Kidney glomerular epithelial cell (primary cell): Measurements from ENCODE around the gene TRIM67.
"Not testable (repeated sequence)": the region's sequence is repeated elsewhere in the genome, so short reads cannot be mapped to it uniquely, and the experiment has no call there.

ENCODE experiments used
- DNase-seq: peaks from one replicate; lab custom pipeline; 2025; lab: John Stamatoyannopoulos, UW

The TRIM67 gene

GRCh38 chr1:231158141-231158540 lies 3.7 kb upstream of the TRIM67 start:
- not testable (repeated sequence) for DNase-seq

GRCh38 chr1:231159202-231159962 lies 2.5 kb upstream of the TRIM67 start:
- DNase-seq = no peak

- DNase-seq = no peak
Observed at GRCh38 chr1:231159963-231160761, 1.7 kb upstream of the TRIM67 start.

GRCh38 chr1:231160895-231161666 lies 777 bp upstream of the TRIM67 start:
- DNase-seq = no peak

GRCh38 chr1:231162297-231162969 lies 575 bp downstream of the TRIM67 start:
- DNase-seq = peak; percentile 46

GRCh38 chr1:231162970-231163829 lies 1.3 kb downstream of the TRIM67 start:
- DNase-seq = no peak

GRCh38 chr1:231163830-231164427 lies 2.1 kb downstream of the TRIM67 start:
- no peak for DNase-seq

GRCh38 chr1:231165371-231165770 lies 3.5 kb downstream of the TRIM67 start:
- DNase-seq = no peak

GRCh38 chr1:231166398-231166797 lies 4.5 kb downstream of the TRIM67 start:
- no peak for DNase-seq

- DNase-seq = no peak
Observed at GRCh38 chr1:231170875-231171274, 9.0 kb downstream of the TRIM67 start.

- no peak for DNase-seq
Observed at GRCh38 chr1:231171623-231172197, 9.9 kb downstream of the TRIM67 start.

GRCh38 chr1:231172411-231172810 lies 10.6 kb downstream of the TRIM67 start:
- DNase-seq = no peak

- no peak for DNase-seq
Observed at GRCh38 chr1:231176421-231176820, 14.6 kb downstream of the TRIM67 start.

- DNase-seq = no peak
Observed at GRCh38 chr1:231177226-231177625, 15.4 kb downstream of the TRIM67 start.

- DNase-seq = no peak
Observed at GRCh38 chr1:231177936-231178335, 16.1 kb downstream of the TRIM67 start.

- no peak for DNase-seq
Observed at GRCh38 chr1:231178970-231179369, 17.1 kb downstream of the TRIM67 start.

GRCh38 chr1:231180034-231180433 lies 18.2 kb downstream of the TRIM67 start:
- DNase-seq = no peak

GRCh38 chr1:231181271-231181670 lies 19.4 kb downstream of the TRIM67 start:
- DNase-seq = no peak

- DNase-seq = no peak
Observed at GRCh38 chr1:231182317-231182716, 20.5 kb downstream of the TRIM67 start.
